Retinal pigment epithelial cell (primary cell): ENCODE results near the gene CAST.
A peak's percentile ranks its signal among the peaks of the same experiment; 100 is the strongest.

Experiments used
- DNase-seq: peaks from one replicate; pipeline ENCODE4 v3.0.0-alpha.2; 2010; ENCODE audit warnings: low read depth
- H3K4me3 ChIP-seq: 2 replicates; pipeline ENCODE4 v1.5.1; 2011; ENCODE audit warnings: mild to moderate bottlenecking, low read length, control low read depth, moderate library complexity
- CTCF ChIP-seq: conservative IDR thresholded peaks from 2 replicates; pipeline ENCODE4 v1.5.1; 2011; ENCODE audit warnings: low read depth, low read length, control low read depth, inconsistent platforms

Gene CAST

GRCh38 chr5:96658272-96658671, 3.9 kb upstream of the CAST start:
- TF ChIP-seq CTCF = no peak
- DNase-seq = no peak
- no peak overlapping the region for H3K4me3 ChIP-seq

GRCh38 chr5:96659170-96659569, 3.0 kb upstream of the CAST start:
- no peak for DNase-seq
- no peak for TF ChIP-seq CTCF
- H3K4me3 ChIP-seq = no peak overlapping the region

- DNase-seq = no peak
- H3K4me3 ChIP-seq = peak overlapping the region; percentile 85
- TF ChIP-seq CTCF = no peak
These were observed 963 bp upstream of the CAST start for GRCh38 chr5:96660971-96661854.

GRCh38 chr5:96662725-96663518, 746 bp downstream of the CAST start:
- H3K4me3 ChIP-seq = peak overlapping the region; percentile 85
- no peak for DNase-seq
- no peak for TF ChIP-seq CTCF

GRCh38 chr5:96663608-96664007, 1.4 kb downstream of the CAST start:
- DNase-seq = no peak
- no peak for TF ChIP-seq CTCF
- peak overlapping the region; percentile 85 for H3K4me3 ChIP-seq

- no peak overlapping the region for H3K4me3 ChIP-seq
- no peak for DNase-seq
- TF ChIP-seq CTCF = no peak
These were observed 2.5 kb downstream of the CAST start for GRCh38 chr5:96664669-96665068.
